HG02981 (cell line): ENCODE measurements around the gene VSNL1.
A peak's percentile ranks its signal among the peaks of the same experiment; 100 is the strongest.
"Not testable (repeated sequence)": the region's sequence is repeated elsewhere in the genome, so short reads cannot be mapped to it uniquely, and the experiment has no call there.

ENCODE experiments used
- ATAC-seq: cut with Tn5 transposase; IDR thresholded peaks from one replicate; pipeline ENCODE4 v1.9.1; 2021; ENCODE audit warnings: mild to moderate bottlenecking, moderate library complexity; ENCODE audit not compliant: unreplicated experiment

Gene VSNL1

GRCh38 chr2:17541531-17541950 is 1.0 kb downstream of the VSNL1 start:
- ATAC-seq, result no peak

GRCh38 chr2:17542471-17542870 is 2.0 kb downstream of the VSNL1 start:
- ATAC-seq, result no peak

GRCh38 chr2:17543131-17543660 is 2.7 kb downstream of the VSNL1 start:
- ATAC-seq, result no peak

GRCh38 chr2:17543848-17544247 is 3.4 kb downstream of the VSNL1 start:
- ATAC-seq, result no peak

GRCh38 chr2:17544256-17544655 is 3.8 kb downstream of the VSNL1 start:
- no peak for ATAC-seq

GRCh38 chr2:17545680-17546613 is 5.5 kb downstream of the VSNL1 start:
- no peak for ATAC-seq

GRCh38 chr2:17547237-17547636 is 6.7 kb downstream of the VSNL1 start:
- no peak for ATAC-seq

- no peak for ATAC-seq
These were observed 7.2 kb downstream of the VSNL1 start for GRCh38 chr2:17547737-17548136.

GRCh38 chr2:17550907-17551306 is 10.4 kb downstream of the VSNL1 start:
- ATAC-seq, result no peak

- no peak for ATAC-seq
These were observed 14.7 kb downstream of the VSNL1 start for GRCh38 chr2:17555150-17555549.

- ATAC-seq, result no peak
These were observed 17.1 kb downstream of the VSNL1 start for GRCh38 chr2:17557596-17557995.

- ATAC-seq, result no peak
These were observed 17.6 kb downstream of the VSNL1 start for GRCh38 chr2:17558053-17558452.

- ATAC-seq, result no peak
These were observed 18.4 kb downstream of the VSNL1 start for GRCh38 chr2:17558878-17559277.

- ATAC-seq, result not testable (repeated sequence)
These were observed 25.2 kb downstream of the VSNL1 start for GRCh38 chr2:17565726-17566125.

- ATAC-seq, result no peak
These were observed 31.2 kb downstream of the VSNL1 start for GRCh38 chr2:17571681-17572080.

- no peak for ATAC-seq
These were observed 32.7 kb downstream of the VSNL1 start for GRCh38 chr2:17573085-17573803.

GRCh38 chr2:17573804-17574175 is 33.3 kb downstream of the VSNL1 start:
- no peak for ATAC-seq

GRCh38 chr2:17574406-17575073 is 34.0 kb downstream of the VSNL1 start:
- ATAC-seq, result no peak

- no peak for ATAC-seq
These were observed 36.3 kb downstream of the VSNL1 start for GRCh38 chr2:17576802-17577201.

GRCh38 chr2:17578466-17578928 is 38.0 kb downstream of the VSNL1 start:
- ATAC-seq, result peak; percentile 53
